ENCODE results near the gene PYROXD2. TPM values are rescaled to one million over a fixed set of nuclear protein-coding genes. Genes with fewer than 3 reads are reported as not detected.

Gene PYROXD2
- polyA plus RNA-seq, 1 experiment = 20.3 TPM

- H3K27ac ChIP-seq (ENCODE audit: low read depth, low read length) = no peak overlapping the region
- H3K9me3 ChIP-seq (ENCODE audit: control insufficient read depth, insufficient read depth, low read length) = peaks cover 9% of the 10 kb centered on the region
- ChIA-PET CTCF (interaction anchor here (1.1 to 4.2 kb wide), 3 partner anchors 10 to 126 kb away, joined by 6 to 29 read pairs (median 6); no protein-coding TSS in a partner anchor), POLR2A (interaction anchor here (1.8 kb wide), 1 partner anchor 20 kb away, joined by 6 read pairs; the partner anchor contains the start of gene PYROXD2)
- no peaks in the 10 kb centered on the region for H3K27me3 ChIP-seq (ENCODE audit: control insufficient read depth, insufficient read depth, low read length)
- no peak for TF ChIP-seq CTCF (IDR thresholded peaks at IDR 0.05; ENCODE audit: low read depth, low read length)
- no peak for DNase-seq (ENCODE audit: low read depth, low spot score)
- H3K4me3 ChIP-seq (ENCODE audit: low read depth, low read length) = no peak overlapping the region
Measured at GRCh38 chr10:98435178-98435577, 20.2 kb upstream of the PYROXD2 start.

- peak; percentile 37 for DNase-seq (ENCODE audit: low read depth, low spot score)
- Histone ChIP-seq H3K9me3 (ENCODE audit: control insufficient read depth, insufficient read depth, low read length) (peaks cover 9% of the 10 kb centered on the region), H3K27ac (ENCODE audit: low read depth, low read length) (no peak overlapping the region), H3K4me3 (ENCODE audit: low read depth, low read length) (no peak overlapping the region), H3K27me3 (ENCODE audit: control insufficient read depth, insufficient read depth, low read length) (no peaks in the 10 kb centered on the region)
- TF ChIP-seq CTCF (IDR thresholded peaks at IDR 0.05; ENCODE audit: low read depth, low read length) = no peak
- ChIA-PET CTCF (interaction anchor here (0.7 to 4.2 kb wide), 3 partner anchors 9 to 1791 kb away, joined by 3 to 29 read pairs (median 6); no protein-coding TSS in a partner anchor), POLR2A (interaction anchor here (1.8 kb wide), 1 partner anchor 19 kb away, joined by 6 read pairs; the partner anchor contains the start of gene PYROXD2)
Measured at GRCh38 chr10:98433881-98434732, 19.1 kb upstream of the PYROXD2 start.

GRCh38 chr10:98433371-98433770, 18.4 kb upstream of the PYROXD2 start:
- POLR2A ChIA-PET = interaction anchor here (1.8 kb wide), 1 partner anchor 18 kb away, joined by 6 read pairs; the partner anchor contains the start of gene PYROXD2
- H3K27ac ChIP-seq (ENCODE audit: low read depth, low read length) = no peak overlapping the region
- no peak overlapping the region for H3K4me3 ChIP-seq (ENCODE audit: low read depth, low read length)
- no peak for DNase-seq (ENCODE audit: low read depth, low spot score)
- CTCF ChIA-PET = interaction anchor here (4.2 kb wide), 1 partner anchor 8 kb away, joined by 29 read pairs; no protein-coding TSS in a partner anchor
- no peaks in the 10 kb centered on the region for H3K27me3 ChIP-seq (ENCODE audit: control insufficient read depth, insufficient read depth, low read length)
- peaks cover 9% of the 10 kb centered on the region for H3K9me3 ChIP-seq (ENCODE audit: control insufficient read depth, insufficient read depth, low read length)
- TF ChIP-seq CTCF (IDR thresholded peaks at IDR 0.05; ENCODE audit: low read depth, low read length) = no peak

- no peaks in the 10 kb centered on the region for H3K27me3 ChIP-seq (ENCODE audit: control insufficient read depth, insufficient read depth, low read length)
- H3K9me3 ChIP-seq (ENCODE audit: control insufficient read depth, insufficient read depth, low read length) = peaks cover 9% of the 10 kb centered on the region
- no peak for TF ChIP-seq CTCF (IDR thresholded peaks at IDR 0.05; ENCODE audit: low read depth, low read length)
- no peak overlapping the region for H3K27ac ChIP-seq (ENCODE audit: low read depth, low read length)
- DNase-seq (ENCODE audit: low read depth, low spot score) = no peak
- H3K4me3 ChIP-seq (ENCODE audit: low read depth, low read length) = no peak overlapping the region
- POLR2A ChIA-PET = no interaction called here
- CTCF ChIA-PET = no interaction called here
Measured at GRCh38 chr10:98432330-98432729, 17.3 kb upstream of the PYROXD2 start.

- H3K27me3 ChIP-seq (ENCODE audit: control insufficient read depth, insufficient read depth, low read length) = no peaks in the 10 kb centered on the region
- ChIA-PET CTCF (no interaction called here), POLR2A (no interaction called here)
- no peak for TF ChIP-seq CTCF (IDR thresholded peaks at IDR 0.05; ENCODE audit: low read depth, low read length)
- no peak overlapping the region for H3K27ac ChIP-seq (ENCODE audit: low read depth, low read length)
- no peak for DNase-seq (ENCODE audit: low read depth, low spot score)
- H3K4me3 ChIP-seq (ENCODE audit: low read depth, low read length) = no peak overlapping the region
- H3K9me3 ChIP-seq (ENCODE audit: control insufficient read depth, insufficient read depth, low read length) = peaks cover 9% of the 10 kb centered on the region
Measured at GRCh38 chr10:98431016-98431415, 16.0 kb upstream of the PYROXD2 start.
